HUES64 (cell line): ENCODE data around the gene EGR4.

ENCODE experiments used
- H3K27ac ChIP-seq: 2 replicates; pipeline ENCODE4 v1.7.0; 2013; ENCODE audit warnings: low read depth, low read length, inconsistent platforms
- H3K27me3 ChIP-seq: 2 replicates; pipeline ENCODE4 v1.6.1; 2013; ENCODE audit warnings: mild to moderate bottlenecking, low read length; ENCODE audit not compliant: insufficient read depth
- H3K36me3 ChIP-seq: 2 replicates; pipeline ENCODE4 v1.6.1; 2013; ENCODE audit warnings: mild to moderate bottlenecking, low read length; ENCODE audit not compliant: insufficient read depth
- H3K4me1 ChIP-seq: 2 replicates; pipeline ENCODE4 v1.6.1; 2013; ENCODE audit warnings: mild to moderate bottlenecking, low read length, moderate library complexity; ENCODE audit not compliant: insufficient read depth
- H3K4me3 ChIP-seq: 2 replicates; pipeline ENCODE4 v1.5.1; 2013; ENCODE audit warnings: mild to moderate bottlenecking, low read length, moderate library complexity
- H3K9ac ChIP-seq: 2 replicates; pipeline ENCODE4 v1.6.1; 2013; ENCODE audit warnings: mild to moderate bottlenecking, low read depth, low read length
- H3K9me3 ChIP-seq: 2 replicates; pipeline ENCODE4 v1.6.1; 2013; ENCODE audit warnings: low read depth, low read length; ENCODE audit not compliant: insufficient read depth
- WGBS: fragments of 150-250, 120-280 bp; methylation state at CpG from one replicate; pipeline ENCODE4 v1.1.7; 2013; ENCODE audit warnings: missing lambda C conversion rate; 5-methylcytosine and 5-hydroxymethylcytosine counted together

The EGR4 gene

DNA sequence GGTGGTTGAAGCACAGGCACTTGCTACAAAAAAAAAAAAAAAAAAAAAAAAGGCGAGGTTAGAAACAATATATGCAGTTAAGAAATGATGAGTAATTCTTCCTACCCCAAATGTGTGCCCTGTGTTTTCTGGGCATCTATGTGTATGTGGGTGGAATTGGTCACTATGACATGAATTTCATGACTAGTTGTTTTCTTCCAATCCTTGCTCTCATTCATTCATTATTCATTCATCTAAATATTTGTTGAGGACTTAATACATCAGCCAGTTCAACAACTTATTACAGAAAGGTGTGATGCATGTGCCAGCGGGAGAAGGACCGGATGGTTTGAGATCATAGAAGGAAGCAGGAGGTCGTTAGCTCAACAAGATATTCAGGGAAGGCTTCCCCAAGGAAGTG is 8.3 kb upstream of the EGR4 start:
- Histone ChIP-seq H3K9ac (no peak overlapping the region), H3K36me3 (no peaks in the 10 kb centered on the region), H3K27ac (no peak overlapping the region), H3K9me3 (no peaks in the 10 kb centered on the region), H3K4me3 (no peak overlapping the region), H3K4me1 (no peaks in the 10 kb centered on the region), H3K27me3 (peaks cover 47% of the 10 kb centered on the region)
- WGBS = 82% methylated on average over 3 of the region's 4 CpGs

DNA sequence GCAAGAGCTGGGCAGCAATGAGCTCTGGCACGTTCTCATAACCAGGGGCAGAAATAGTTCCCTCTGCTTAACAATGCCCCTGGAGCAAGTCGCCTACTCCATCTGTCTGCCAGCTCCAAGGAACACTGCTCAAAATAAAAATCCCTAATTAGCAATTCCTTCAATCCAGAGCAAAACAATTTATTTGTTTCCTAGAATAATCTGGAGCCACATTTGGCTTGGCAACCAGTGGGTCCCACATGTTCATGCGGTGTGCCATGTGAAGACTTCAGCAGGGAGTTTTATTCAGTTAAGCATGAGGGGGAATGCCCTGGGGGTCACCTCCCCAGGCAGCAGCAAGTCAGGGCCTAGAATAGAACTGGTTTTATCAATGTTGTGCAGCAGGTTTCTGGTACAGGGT is 7.6 kb upstream of the EGR4 start:
- Histone ChIP-seq H3K4me1 (no peaks in the 10 kb centered on the region), H3K27me3 (peaks cover 55% of the 10 kb centered on the region), H3K4me3 (no peak overlapping the region), H3K9ac (no peak overlapping the region), H3K36me3 (no peaks in the 10 kb centered on the region), H3K9me3 (no peaks in the 10 kb centered on the region), H3K27ac (no peak overlapping the region)
- WGBS = 76% methylated on average over 3 of the region's 3 CpGs

DNA sequence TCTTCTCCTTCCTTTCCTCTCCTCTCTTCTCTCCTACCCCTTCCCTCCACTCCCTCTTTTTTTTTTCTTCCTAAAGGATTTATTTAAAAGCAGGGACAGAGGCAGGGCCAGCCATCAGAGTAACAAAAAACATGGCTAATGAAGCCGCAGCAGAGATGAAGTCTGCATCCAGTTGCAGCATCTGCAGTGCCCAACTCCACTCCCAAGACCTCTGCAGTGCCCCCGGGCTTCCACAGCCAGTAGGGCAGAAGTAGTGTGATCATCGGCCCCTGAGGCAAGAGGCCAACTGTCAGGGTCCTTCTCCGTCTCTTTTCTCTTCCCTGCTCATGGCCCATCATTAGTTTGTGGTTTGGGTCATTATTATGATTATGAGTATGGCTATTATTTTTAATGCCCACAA is 4.2 kb upstream of the EGR4 start:
- no peaks in the 10 kb centered on the region for H3K36me3 ChIP-seq
- no peak overlapping the region for H3K4me3 ChIP-seq
- no peak overlapping the region for H3K9ac ChIP-seq
- WGBS = 74% methylated on average over 4 of the region's 4 CpGs
- H3K4me1 ChIP-seq = no peaks in the 10 kb centered on the region; the same call in 1 of the 2 replicates
- peaks cover 80% of the 10 kb centered on the region for H3K27me3 ChIP-seq
- H3K9me3 ChIP-seq = no peaks in the 10 kb centered on the region
- no peak overlapping the region for H3K27ac ChIP-seq

DNA sequence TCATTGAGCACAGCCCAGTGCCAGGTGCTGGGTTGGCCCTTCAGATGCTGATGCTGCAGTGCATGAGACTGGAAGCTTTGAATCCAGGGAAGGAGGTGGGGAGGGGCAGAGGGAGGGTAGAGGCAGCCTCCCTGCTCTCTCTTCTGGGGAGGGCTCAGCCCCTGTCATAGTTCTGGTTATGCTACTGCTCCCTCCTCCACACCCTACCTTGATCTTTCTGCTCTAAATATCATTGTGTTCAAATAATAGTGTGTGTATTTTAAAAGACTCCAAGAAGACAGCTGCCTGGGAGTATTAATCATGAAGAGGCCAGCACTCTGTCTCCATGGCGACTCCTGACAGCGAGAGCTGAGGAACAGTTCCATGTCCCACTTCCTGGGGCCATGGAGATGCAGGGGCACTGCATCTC is 3.8 kb upstream of the EGR4 start:
- H3K27ac ChIP-seq = no peak overlapping the region
- H3K4me1 ChIP-seq = no peaks in the 10 kb centered on the region; the same call in 1 of the 2 replicates
- peaks cover 84% of the 10 kb centered on the region for H3K27me3 ChIP-seq
- H3K36me3 ChIP-seq = no peaks in the 10 kb centered on the region
- WGBS = 29% methylated on average over 2 of the region's 2 CpGs
- no peaks in the 10 kb centered on the region for H3K9me3 ChIP-seq
- H3K4me3 ChIP-seq = no peak overlapping the region
- no peak overlapping the region for H3K9ac ChIP-seq

DNA sequence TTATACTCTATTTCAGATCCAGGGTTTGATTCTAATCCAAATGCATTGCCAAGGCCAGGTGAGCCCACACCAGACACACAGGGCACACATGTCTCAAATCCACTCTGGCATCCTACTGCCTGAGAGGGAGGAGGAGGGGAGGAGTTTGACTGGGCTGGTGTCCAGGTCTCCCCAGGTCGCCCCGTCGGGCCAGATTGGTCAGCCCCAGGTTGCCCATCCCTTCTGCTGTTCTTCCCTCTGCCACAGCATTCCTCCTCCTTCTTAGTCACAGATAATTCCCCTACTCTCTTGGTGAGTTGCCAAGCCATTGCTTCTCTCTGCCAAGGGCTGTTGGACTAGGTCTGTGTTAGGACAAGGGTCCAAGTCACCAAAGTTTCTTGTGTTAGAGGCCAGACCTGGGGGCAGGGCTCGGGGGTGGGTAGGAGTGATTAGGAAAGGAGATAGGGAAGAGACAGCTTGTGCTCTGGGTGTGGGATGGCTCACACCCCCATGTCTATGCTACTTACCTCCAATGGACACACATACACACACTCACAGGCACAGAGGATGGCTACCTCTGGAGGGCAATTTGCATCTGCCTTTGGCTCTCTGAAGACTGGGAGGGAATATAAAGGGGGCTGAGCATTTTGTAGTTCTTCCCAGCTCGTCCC is 2.5 kb upstream of the EGR4 start:
- Histone ChIP-seq H3K36me3 (no peaks in the 10 kb centered on the region), H3K4me1 (no peaks in the 10 kb centered on the region; the same call in 1 of the 2 replicates), H3K27ac (no peak overlapping the region), H3K9ac (no peak overlapping the region), H3K4me3 (no peak overlapping the region), H3K27me3 (peaks cover 89% of the 10 kb centered on the region), H3K9me3 (no peaks in the 10 kb centered on the region)
- WGBS = 40% methylated on average over 4 of the region's 5 CpGs

DNA sequence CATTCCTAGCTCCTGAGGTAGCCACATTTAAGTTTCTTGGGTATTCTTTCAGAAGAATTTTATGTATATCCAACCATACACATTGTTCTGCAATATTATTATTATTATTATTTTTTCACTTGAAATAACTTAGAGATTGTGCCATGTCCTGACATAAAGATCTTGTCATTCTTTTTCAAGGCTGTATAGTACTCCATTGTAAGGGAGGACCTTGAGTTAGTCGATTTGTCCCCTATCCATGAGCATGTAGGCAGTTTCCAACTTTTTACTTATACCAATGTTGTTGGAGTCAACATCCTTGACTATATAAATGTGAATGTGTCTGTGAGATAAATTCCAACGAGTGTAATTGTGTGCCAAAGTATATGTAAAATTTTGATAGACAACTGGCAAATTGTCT is 891 bp upstream of the EGR4 start:
- peak overlapping the region; percentile 72; the same call in 1 of the 2 replicates for H3K4me3 ChIP-seq
- WGBS = 100% methylated on average over 1 of the region's 2 CpGs
- H3K27me3 ChIP-seq = peaks cover 92% of the 10 kb centered on the region

DNA sequence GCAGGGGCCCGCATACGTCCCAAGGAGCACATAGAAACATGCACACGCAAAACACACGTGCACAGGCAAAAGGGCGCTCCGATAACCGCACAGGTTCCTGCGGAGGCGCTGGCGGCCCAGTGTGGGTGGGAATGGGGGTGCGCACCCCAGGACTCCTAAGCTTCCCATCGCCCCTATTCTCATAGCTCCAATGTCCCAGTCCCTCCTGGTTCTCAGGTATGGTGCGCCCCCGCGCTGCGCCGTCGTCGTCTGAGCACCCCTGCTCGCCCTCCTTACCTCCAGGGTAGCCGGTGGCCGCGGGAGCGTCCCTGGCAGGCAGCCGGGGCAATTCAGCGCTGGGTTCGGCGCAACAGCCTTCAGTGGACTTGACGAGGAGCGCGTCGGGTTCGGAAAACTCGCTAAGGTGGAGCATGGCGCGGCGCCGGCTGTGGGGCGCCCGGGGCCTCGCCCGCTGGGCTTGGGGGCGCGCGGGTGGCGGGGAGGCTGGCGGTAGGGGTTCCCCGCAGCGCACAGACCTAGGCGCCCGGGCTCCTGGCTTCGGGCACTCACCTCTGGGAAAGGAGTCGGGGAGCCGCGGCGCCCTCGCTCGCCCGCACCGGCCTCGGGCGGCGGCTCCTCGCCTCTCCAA is 328 bp downstream of the EGR4 start:
- H3K4me1 ChIP-seq = peaks cover 2% of the 10 kb centered on the region; the same call in 1 of the 2 replicates
- H3K9me3 ChIP-seq = no peaks in the 10 kb centered on the region
- WGBS = 3% methylated on average over 64 of the region's 64 CpGs
- peak overlapping the region; percentile 72 for H3K4me3 ChIP-seq
- H3K36me3 ChIP-seq = no peaks in the 10 kb centered on the region
- H3K27me3 ChIP-seq = peaks cover 100% of the 10 kb centered on the region
- no peak overlapping the region for H3K27ac ChIP-seq
- H3K9ac ChIP-seq = no peak overlapping the region

More for the DNA sequence above, 891 bp upstream of the EGR4 start:
- Histone ChIP-seq H3K9me3 (no peaks in the 10 kb centered on the region), H3K4me1 (peaks cover 2% of the 10 kb centered on the region; the same call in 1 of the 2 replicates), H3K36me3 (no peaks in the 10 kb centered on the region), H3K9ac (no peak overlapping the region), H3K27ac (no peak overlapping the region)

DNA sequence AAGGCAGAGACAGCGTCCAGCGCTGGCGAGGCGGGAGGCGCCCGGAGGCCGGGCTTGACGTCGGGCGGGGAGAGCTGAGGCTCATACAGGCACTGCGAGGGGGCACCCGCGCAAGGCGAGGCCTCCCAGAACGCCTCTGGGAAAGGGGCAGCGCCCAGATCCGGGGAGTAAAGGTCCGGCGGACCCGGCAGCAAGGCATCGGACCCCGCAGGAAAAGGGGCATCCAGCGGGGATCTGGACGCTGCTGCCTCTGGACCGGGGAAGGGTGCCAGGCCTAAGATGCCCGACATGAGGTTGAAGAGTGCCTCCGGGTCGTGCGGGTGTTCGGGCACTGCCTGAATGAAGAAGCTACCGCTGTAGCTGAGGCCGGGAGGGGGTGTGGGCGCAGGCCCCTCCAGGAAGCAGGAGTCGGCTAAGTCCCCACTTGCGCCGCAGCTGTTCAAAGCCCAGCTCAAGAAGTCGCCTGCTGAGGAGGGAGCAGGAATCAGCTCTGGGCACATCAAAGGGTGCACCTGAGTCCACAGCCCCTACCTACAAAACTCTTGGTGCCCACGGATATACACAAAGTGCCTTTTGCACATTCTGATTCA is 937 bp downstream of the EGR4 start:
- WGBS = 6% methylated on average over 38 of the region's 38 CpGs
- no peak overlapping the region for H3K9ac ChIP-seq
- peaks cover 100% of the 10 kb centered on the region for H3K27me3 ChIP-seq
- H3K27ac ChIP-seq = no peak overlapping the region
- H3K36me3 ChIP-seq = no peaks in the 10 kb centered on the region
- peak overlapping the region; percentile 72 for H3K4me3 ChIP-seq
- no peaks in the 10 kb centered on the region for H3K9me3 ChIP-seq
- H3K4me1 ChIP-seq = peaks cover 2% of the 10 kb centered on the region; the same call in 1 of the 2 replicates

DNA sequence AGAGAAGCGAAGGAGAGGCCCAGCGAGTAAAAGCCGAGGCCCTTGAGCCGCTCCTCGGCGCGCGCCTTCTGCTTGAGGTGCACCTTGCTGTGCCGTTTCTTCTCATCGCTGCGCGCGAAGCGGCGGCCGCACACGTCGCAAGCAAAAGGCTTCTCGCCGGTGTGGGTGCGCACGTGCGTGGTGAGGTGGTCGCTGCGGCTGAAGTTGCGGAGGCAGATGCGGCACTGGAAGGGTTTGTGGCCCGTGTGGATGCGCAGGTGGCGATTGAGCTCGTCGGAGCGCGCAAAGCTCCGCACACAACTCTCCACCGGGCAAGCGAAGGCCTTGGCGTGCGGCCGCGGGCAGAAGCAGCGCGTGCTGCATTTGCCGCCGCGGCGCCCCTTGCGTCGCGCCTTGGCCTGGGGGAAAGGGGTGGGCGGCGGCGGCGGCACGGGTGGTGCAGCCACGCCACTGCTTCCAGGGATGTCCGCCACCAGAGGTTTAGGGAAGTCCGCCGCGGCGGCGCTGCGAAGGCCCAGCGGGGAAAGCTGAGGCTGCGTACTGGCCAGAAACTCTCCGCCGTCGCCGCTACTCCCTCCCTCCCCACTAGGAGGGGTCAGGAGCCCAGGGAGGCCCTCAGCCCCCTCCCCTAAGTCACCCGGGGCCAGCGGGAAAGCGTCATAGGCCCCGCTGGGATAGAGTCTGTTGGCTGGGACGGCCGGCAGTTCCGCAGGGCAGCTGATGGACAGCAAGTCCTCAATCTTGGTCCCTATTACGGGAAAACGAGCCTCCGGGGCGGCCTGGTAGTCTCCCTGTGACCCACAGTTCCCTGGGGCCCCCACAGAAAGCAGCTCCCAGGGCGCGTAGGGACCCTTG is 1.7 kb downstream of the EGR4 start:
- Histone ChIP-seq H3K9me3 (no peaks in the 10 kb centered on the region), H3K4me3 (peak overlapping the region; percentile 72), H3K36me3 (no peaks in the 10 kb centered on the region), H3K27ac (no peak overlapping the region), H3K9ac (no peak overlapping the region), H3K4me1 (peaks cover 2% of the 10 kb centered on the region; the same call in 1 of the 2 replicates), H3K27me3 (peaks cover 100% of the 10 kb centered on the region)
- 1% methylated on average over 82 of the region's 82 CpGs for WGBS

DNA sequence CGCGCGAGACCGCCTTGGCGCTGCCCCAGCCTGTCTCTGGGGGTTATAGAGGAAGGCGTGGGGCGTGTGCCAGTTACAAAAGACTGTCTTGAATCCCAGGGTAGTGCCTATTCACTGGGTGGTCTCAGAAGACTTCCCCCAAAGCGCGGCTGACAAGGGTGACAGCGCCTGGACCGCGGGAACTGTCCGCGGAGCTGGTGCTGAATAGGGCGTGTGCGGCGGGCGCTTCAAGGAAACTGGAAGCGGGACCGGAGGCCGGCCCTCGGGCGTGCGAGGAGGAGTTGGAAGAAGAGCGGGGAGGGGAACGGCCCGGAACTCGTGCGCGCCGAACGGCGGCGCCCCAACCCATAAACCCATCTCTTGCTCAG is 2.3 kb downstream of the EGR4 start:
- no peaks in the 10 kb centered on the region for H3K36me3 ChIP-seq
- H3K9me3 ChIP-seq = no peaks in the 10 kb centered on the region
- peak overlapping the region; percentile 72 for H3K4me3 ChIP-seq
- WGBS = 5% methylated on average over 34 of the region's 34 CpGs
- H3K9ac ChIP-seq = no peak overlapping the region
- peaks cover 100% of the 10 kb centered on the region for H3K27me3 ChIP-seq
- H3K4me1 ChIP-seq = peaks cover 2% of the 10 kb centered on the region; the same call in 1 of the 2 replicates
- H3K27ac ChIP-seq = no peak overlapping the region
